ENCODE data around the gene DOK6. TPM values are rescaled to one million over a fixed set of nuclear protein-coding genes. Genes with fewer than 3 reads are reported as not detected.

The DOK6 gene
- total and polyA plus RNA-seq, 2 of the 13 experiments (the other 11 are each of a cell fraction or from before 2014, with no cell fraction given): 17.0 to 17.2 TPM

DNA sequence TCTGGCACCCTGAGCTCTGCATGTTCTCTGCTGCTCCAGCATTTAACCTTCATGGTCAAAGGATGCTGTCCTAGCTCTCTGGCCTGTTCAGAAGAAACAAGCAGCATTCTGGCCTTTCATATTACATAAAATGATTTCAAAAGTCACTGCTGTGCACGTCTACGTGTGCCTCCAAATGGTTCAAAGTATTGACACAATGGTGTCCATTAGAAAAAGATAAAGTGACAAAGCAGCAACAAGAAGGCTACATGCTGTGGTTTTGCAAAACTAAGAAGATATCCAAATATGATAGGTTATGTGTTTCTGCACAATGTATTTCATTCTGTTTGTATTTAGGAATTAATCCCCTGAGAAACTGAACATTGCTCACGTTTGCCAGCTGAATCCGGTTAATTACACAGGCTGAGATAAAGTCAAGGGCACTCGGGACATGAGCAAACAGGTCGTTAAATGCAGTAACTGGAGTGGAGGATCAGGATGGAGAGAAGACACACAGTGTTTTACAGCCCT is 258.5 kb downstream of the DOK6 start (continued):
- TF ChIP-seq THYN1 (CRISPR knock-in tag; IDR thresholded peaks at IDR 0.05; ENCODE audit: borderline replicate concordance, low read depth): no peak
- TF ChIP-seq SIX1 (CRISPR knock-in tag; IDR thresholded peaks at IDR 0.05; ENCODE audit: borderline replicate concordance): no peak; the same call in 1 of the 2 replicates
- TF ChIP-seq HOXA3 (CRISPR knock-in tag; IDR thresholded peaks at IDR 0.05): peak; percentile 38; the same call in 1 of the 2 replicates
- no peak for TF ChIP-seq NR2F6 (IDR thresholded peaks at IDR 0.05)
- TF ChIP-seq NR2F6 (CRISPR knock-in tag; IDR thresholded peaks at IDR 0.05): no peak
- peak; percentile 77; the same call in 1 of the 2 replicates for TF ChIP-seq ISL2 (CRISPR knock-in tag; IDR thresholded peaks at IDR 0.05)
- peak; percentile 99 for TF ChIP-seq ZSCAN29 (CRISPR knock-in tag; conservative IDR thresholded peaks at IDR 0.05)
- TF ChIP-seq NCOA2 (CRISPR knock-in tag; IDR thresholded peaks at IDR 0.05): peak; percentile 69
- peak; percentile 54; the same call in 1 of the 2 replicates for TF ChIP-seq ETV5 (CRISPR knock-in tag; IDR thresholded peaks at IDR 0.05; ENCODE audit: borderline replicate concordance)
- TF ChIP-seq, protein P1, sequence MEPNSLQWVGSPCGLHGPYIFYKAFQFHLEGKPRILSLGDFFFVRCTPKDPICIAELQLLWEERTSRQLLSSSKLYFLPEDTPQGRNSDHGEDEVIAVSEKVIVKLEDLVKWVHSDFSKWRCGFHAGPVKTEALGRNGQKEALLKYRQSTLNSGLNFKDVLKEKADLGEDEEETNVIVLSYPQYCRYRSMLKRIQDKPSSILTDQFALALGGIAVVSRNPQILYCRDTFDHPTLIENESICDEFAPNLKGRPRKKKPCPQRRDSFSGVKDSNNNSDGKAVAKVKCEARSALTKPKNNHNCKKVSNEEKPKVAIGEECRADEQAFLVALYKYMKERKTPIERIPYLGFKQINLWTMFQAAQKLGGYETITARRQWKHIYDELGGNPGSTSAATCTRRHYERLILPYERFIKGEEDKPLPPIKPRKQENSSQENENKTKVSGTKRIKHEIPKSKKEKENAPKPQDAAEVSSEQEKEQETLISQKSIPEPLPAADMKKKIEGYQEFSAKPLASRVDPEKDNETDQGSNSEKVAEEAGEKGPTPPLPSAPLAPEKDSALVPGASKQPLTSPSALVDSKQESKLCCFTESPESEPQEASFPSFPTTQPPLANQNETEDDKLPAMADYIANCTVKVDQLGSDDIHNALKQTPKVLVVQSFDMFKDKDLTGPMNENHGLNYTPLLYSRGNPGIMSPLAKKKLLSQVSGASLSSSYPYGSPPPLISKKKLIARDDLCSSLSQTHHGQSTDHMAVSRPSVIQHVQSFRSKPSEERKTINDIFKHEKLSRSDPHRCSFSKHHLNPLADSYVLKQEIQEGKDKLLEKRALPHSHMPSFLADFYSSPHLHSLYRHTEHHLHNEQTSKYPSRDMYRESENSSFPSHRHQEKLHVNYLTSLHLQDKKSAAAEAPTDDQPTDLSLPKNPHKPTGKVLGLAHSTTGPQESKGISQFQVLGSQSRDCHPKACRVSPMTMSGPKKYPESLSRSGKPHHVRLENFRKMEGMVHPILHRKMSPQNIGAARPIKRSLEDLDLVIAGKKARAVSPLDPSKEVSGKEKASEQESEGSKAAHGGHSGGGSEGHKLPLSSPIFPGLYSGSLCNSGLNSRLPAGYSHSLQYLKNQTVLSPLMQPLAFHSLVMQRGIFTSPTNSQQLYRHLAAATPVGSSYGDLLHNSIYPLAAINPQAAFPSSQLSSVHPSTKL (CRISPR knock-in tag; IDR thresholded peaks at IDR 0.05): peak; percentile 86
- TF ChIP-seq ZSCAN25 (CRISPR knock-in tag; IDR thresholded peaks at IDR 0.05): 0 out of 2 replicates have a peak, but pooled peaks have one; percentile 19
- TF ChIP-seq, protein P2, sequence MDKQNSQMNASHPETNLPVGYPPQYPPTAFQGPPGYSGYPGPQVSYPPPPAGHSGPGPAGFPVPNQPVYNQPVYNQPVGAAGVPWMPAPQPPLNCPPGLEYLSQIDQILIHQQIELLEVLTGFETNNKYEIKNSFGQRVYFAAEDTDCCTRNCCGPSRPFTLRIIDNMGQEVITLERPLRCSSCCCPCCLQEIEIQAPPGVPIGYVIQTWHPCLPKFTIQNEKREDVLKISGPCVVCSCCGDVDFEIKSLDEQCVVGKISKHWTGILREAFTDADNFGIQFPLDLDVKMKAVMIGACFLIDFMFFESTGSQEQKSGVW (CRISPR knock-in tag; IDR thresholded peaks at IDR 0.05; ENCODE audit: borderline replicate concordance): no peak
- peak; percentile 48; the same call in 1 of the 2 replicates for TF ChIP-seq FOXA3 (CRISPR knock-in tag; IDR thresholded peaks at IDR 0.05)
- TF ChIP-seq ATF6 (CRISPR knock-in tag; conservative IDR thresholded peaks at IDR 0.05): no peak
- TF ChIP-seq MIXL1 (CRISPR knock-in tag; IDR thresholded peaks at IDR 0.05): peak; percentile 94
- TF ChIP-seq KLF15 (CRISPR knock-in tag; IDR thresholded peaks at IDR 0.05; ENCODE audit: borderline replicate concordance): no peak
- TF ChIP-seq ZNF761 (CRISPR knock-in tag; conservative IDR thresholded peaks at IDR 0.05): no peak
- TF ChIP-seq ZBTB8A (CRISPR knock-in tag; IDR thresholded peaks at IDR 0.05; ENCODE audit: borderline replicate concordance, low read depth): no peak
- TF ChIP-seq, protein P3, sequence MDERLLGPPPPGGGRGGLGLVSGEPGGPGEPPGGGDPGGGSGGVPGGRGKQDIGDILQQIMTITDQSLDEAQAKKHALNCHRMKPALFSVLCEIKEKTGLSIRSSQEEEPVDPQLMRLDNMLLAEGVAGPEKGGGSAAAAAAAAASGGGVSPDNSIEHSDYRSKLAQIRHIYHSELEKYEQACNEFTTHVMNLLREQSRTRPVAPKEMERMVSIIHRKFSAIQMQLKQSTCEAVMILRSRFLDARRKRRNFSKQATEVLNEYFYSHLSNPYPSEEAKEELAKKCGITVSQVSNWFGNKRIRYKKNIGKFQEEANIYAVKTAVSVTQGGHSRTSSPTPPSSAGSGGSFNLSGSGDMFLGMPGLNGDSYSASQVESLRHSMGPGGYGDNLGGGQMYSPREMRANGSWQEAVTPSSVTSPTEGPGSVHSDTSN (CRISPR knock-in tag; IDR thresholded peaks at IDR 0.05): no peak
- TF ChIP-seq ZC3H13 (CRISPR knock-in tag; IDR thresholded peaks at IDR 0.05): no peak
- 0 out of 2 replicates have a peak, but pooled peaks have one; percentile 24 for TF ChIP-seq NR2F2 (IDR thresholded peaks at IDR 0.05; ENCODE audit: borderline replicate concordance, low read depth)
- no peak for TF ChIP-seq ZMAT3 (CRISPR knock-in tag; conservative IDR thresholded peaks at IDR 0.05)
